Adipocyte (in vitro differentiated cells): Measurements from ENCODE around the gene BPTF.
"Not testable (repeated sequence)": the region's sequence is repeated elsewhere in the genome, so short reads cannot be mapped to it uniquely, and the experiment has no call there.

Source experiments
- DNase-seq: peaks from one replicate; pipeline ENCODE4 v3.0.0-alpha.2; 2015; ENCODE audit warnings: low read depth
- H3K27me3 ChIP-seq: replicated peaks from 2 replicates; pipeline ENCODE4 v1.7.0; 2013; ENCODE audit warnings: mild to moderate bottlenecking, low read length, moderate library complexity; ENCODE audit not compliant: control insufficient read depth, insufficient read depth
- H3K36me3 ChIP-seq: 2 replicates; pipeline ENCODE4 v1.7.0; 2013; ENCODE audit warnings: low read length, mild to moderate bottlenecking, moderate library complexity; ENCODE audit not compliant: control insufficient read depth, insufficient read depth, severe bottlenecking
- H3K4me1 ChIP-seq: 2 replicates; pipeline ENCODE4 v1.7.0; 2013; ENCODE audit warnings: mild to moderate bottlenecking, low read length, moderate library complexity; ENCODE audit not compliant: control insufficient read depth, insufficient read depth
- H3K4me3 ChIP-seq: 2 replicates; pipeline ENCODE4 v1.7.0; 2013; ENCODE audit warnings: mild to moderate bottlenecking, low read length, moderate library complexity
- H3K9ac ChIP-seq: 2 replicates; pipeline ENCODE4 v1.7.0; 2013; ENCODE audit warnings: mild to moderate bottlenecking, low read length, moderate library complexity
- H3K9me3 ChIP-seq: 2 replicates; pipeline ENCODE4 v1.7.0; 2013; ENCODE audit warnings: mild to moderate bottlenecking, low read length, moderate library complexity; ENCODE audit not compliant: control insufficient read depth

BPTF gene

DNA sequence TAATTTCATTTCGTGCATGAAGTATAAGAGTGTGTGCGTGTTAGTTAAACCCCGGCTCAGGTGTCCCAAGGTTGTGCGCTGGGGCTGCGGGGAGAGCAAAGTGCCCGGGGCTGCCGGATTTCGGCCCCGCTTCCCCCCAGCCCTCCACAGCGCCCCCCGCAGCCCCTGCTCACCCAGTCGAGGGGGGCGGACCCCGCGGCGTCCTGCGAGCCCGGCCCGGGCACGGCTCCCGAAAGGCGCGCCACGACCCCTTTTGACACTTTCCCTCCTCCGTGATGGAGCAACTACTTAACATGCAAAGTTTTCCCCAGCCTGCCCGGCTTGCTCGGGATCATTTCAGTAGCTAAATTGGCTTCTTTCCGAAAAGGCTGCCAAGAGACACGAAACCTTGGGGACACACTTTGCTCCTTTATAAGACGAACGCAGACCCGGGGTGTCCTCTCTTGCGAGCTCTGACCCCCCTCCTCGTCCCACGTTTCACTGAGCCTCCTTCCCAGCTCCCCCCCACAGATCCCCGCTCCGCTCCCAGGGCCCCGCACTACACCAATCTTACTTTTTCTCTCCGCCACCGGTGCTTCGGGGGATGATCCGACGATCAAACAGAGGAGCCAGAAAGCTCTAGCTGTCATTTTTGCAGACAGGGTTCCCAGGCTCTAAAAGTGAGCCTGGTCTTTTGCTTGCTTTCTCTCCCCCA lies 170.4 kb downstream of the BPTF start:
- Histone ChIP-seq H3K36me3 (no peaks in the 10 kb centered on the region), H3K4me3 (peak overlapping the region; percentile 87), H3K9ac (peak overlapping the region; percentile 67), H3K9me3 (no peaks in the 10 kb centered on the region), H3K4me1 (peaks cover 24% of the 10 kb centered on the region), H3K27me3 (no peaks in the 10 kb centered on the region)
- DNase-seq: peak; percentile 62

DNA sequence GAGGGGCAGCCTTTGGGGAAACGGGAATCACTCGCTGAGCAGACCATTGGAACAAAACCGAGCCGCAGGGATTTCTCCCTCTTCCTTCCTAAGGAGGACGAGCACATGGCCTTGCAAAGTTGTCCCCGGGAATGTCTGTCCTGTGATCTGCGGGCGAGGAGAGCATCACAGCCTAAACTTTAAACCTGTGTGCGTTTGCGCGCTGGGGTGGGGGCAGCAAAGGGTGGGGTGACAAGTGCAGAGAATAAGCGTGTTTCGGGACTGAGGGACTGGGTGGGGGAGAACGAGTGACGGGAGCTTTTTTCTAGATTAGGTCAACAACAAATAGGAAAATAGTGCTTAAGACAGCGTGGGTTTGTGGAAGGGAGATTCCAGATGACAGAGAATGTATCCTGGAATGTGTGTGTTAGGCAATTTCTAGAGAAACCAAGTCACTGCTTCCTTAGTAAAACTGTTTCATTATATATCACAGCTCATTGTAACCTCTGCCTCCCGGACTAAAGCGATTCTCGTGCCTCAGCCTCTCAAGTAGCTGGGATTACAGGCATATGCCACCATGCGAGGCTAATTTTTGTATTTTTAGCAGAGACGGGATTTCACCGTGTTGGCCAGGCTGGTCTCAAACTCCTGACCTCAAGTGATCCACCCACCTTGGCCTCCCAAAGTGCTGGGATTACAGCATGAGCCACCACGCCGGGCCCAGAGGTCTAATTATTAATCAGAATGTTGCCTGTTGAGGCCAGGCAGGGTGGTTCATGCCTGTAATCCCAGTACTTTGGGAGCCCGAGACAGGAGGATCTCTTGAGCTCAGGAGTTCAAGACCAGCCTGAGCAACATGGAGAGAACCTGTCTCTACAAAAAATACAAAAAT lies 171.2 kb downstream of the BPTF start, which contains the start of gene C17orf58:
Gene C17orf58 (minus strand): TSS at position 169 of the 871 bp plus-strand sequence. CDS start 271 bp downstream, outside the sequence.
- peak within 1 kb of the TSS; percentile 67 for H3K9ac ChIP-seq
- peaks cover 24% of the 10 kb centered on the region for H3K4me1 ChIP-seq
- H3K36me3 ChIP-seq, H3K9me3 ChIP-seq, H3K27me3 ChIP-seq: not testable (repeated sequence)
- DNase-seq: peak; percentile 62
- peak within 1 kb of the TSS; percentile 87 for H3K4me3 ChIP-seq

DNA sequence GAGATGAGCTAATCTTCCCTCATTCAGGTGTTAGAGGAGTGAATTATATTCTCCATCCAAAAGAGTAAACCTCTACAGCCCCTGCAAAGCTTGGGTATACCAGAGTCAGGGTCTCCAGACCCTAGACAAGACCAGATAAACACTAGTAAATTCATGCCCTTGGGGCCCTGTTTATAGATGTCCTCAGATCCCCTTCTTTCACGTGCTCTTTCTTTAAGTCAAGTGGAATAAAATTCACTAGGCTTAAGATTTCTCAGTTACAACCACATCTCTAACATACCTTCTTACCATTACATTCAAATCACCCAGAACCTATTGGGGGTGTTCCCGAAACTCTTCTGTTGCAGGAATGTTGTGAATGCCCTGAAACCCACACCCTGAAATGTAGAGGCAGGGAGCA lies 173.2 kb downstream of the BPTF start:
- Histone ChIP-seq H3K9me3 (no peaks in the 10 kb centered on the region), H3K27me3 (no peaks in the 10 kb centered on the region), H3K36me3 (no peaks in the 10 kb centered on the region), H3K9ac (no peak overlapping the region), H3K4me1 (peaks cover 21% of the 10 kb centered on the region), H3K4me3 (no peak overlapping the region)
- DNase-seq: peak; percentile 47

DNA sequence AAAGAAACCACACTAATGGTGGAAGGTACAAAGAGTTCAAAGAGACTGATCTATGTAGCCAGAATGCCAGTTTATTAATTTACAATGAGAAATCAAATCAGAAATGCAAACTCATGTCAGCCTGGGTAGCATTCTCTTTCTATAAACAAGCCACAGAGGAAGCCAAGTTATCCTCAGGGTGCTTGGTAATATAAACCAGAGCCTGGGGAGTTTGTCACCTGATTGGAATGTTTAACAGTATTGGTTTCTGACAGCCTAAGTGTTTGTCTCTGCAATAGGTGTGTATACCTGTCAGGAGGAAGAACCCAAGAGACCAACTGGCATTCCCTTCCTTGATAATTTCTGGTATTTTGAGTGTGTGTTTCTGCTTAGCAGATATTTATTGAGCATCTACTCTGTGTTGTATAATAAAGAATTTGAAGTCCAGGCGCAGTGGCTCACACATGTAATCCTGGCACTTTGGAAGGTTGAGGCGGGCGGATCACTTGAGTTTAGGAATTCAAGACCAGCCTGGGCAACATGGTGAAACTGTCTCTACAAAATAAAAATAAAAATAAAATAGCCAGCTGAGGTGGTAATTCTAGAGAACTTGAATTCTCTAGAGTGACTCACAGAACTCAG lies 174.1 kb downstream of the BPTF start:
- Histone ChIP-seq H3K9me3 (no peaks in the 10 kb centered on the region), H3K36me3 (no peaks in the 10 kb centered on the region), H3K4me3 (no peak overlapping the region), H3K9ac (no peak overlapping the region), H3K4me1 (peaks cover 16% of the 10 kb centered on the region), H3K27me3 (no peaks in the 10 kb centered on the region)
- peak; percentile 35 for DNase-seq

DNA sequence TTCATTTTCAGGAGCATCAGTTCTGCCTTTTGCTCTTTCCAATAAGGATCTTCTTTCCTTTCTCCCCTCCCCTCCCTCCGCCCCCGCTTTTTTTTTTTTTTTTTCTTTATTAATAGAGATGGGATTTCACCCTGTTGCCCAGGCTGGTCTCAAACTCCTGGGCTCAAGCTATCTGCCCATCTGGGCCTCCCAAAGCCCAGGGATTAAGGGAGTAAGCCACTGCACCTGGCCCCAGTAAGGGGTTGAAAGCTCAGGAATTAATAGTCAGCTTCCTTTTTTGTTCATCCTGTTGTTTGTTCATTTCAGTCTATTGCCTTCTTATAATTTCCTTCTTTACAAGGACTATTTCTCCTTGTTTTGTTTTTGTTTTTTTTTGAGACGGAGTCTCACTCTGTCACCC lies 178.9 kb downstream of the BPTF start:
- Histone ChIP-seq H3K36me3 (no peaks in the 10 kb centered on the region), H3K9ac (no peak overlapping the region), H3K4me3 (no peak overlapping the region), H3K9me3 (no peaks in the 10 kb centered on the region), H3K27me3 (no peaks in the 10 kb centered on the region), H3K4me1 (peaks cover 3% of the 10 kb centered on the region)
- no peak for DNase-seq

DNA sequence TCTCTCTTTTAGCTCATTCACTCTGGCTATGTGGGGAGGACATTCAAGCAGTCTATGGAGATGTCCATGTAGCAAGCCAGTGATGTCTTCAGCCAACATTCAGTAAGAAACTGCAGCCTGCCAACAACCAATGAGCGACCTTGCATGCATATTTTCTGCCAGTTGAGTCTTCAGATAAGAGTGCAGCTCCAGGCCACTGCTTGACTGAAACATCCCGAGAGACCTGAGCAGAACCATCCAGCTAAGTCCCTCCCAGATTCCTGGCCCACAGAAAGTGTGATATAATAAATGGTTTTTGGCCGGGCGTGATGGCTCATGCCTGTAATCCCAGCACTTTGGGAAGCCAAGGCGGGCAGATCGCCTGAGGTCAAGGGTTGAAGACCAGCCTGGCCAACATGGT lies 181.5 kb downstream of the BPTF start:
- Histone ChIP-seq H3K9me3 (no peaks in the 10 kb centered on the region), H3K4me1 (peaks cover 3% of the 10 kb centered on the region), H3K4me3 (no peak overlapping the region), H3K9ac (no peak overlapping the region), H3K27me3 (no peaks in the 10 kb centered on the region), H3K36me3 (no peaks in the 10 kb centered on the region)
- no peak for DNase-seq

DNA sequence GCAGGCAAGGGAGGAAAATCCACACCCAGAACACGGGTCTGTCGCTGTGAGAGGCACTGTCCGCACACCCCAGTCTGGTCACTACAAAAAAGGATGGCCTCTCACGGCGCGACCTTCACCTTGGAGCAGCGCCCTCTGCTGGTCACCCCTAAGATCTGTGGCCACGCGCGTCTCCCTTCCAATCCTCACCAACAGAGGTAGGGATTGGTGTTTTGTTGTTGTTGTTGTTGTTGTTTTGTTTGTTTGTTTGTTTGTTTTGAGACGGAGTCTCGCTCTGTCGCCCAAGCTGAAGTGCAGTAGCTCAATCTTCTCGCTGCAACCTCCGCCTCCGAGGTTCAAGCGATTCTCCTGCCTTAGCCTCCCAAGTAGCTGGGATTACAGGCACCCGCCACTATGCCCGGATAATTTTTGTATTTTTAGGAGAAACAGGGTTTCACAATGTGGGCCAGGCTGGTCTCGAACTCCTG lies 185.9 kb downstream of the BPTF start:
- no peak overlapping the region for H3K4me3 ChIP-seq
- no peak overlapping the region for H3K9ac ChIP-seq
- DNase-seq: peak; percentile 48

DNA sequence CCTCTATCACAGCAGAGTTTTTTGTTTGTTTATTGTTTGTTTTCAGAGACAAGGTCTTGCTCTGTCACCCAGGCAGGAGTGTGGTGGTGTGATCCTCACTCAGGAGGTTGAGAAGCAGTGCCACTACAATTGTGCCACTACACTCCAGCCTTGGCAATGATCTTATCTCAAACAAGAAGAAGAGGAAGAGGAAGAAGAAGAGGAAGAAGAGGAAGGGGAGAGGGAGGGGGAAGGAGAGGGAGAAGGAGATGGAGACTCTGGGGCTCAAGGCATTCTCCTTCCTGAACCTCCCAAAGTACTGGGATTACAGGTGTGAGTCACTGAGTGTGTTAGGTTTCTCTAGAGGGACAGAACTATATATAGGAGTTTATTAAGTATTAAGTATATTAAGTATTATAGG lies 188.1 kb downstream of the BPTF start:
- no peaks in the 10 kb centered on the region for H3K9me3 ChIP-seq
- no peaks in the 10 kb centered on the region for H3K36me3 ChIP-seq
- no peak overlapping the region for H3K4me3 ChIP-seq
- no peak for DNase-seq
- peaks cover 10% of the 10 kb centered on the region for H3K4me1 ChIP-seq
- no peak overlapping the region for H3K9ac ChIP-seq
- no peaks in the 10 kb centered on the region for H3K27me3 ChIP-seq

More for the DNA sequence above, 185.9 kb downstream of the BPTF start:
- Histone ChIP-seq H3K4me1 (peaks cover 6% of the 10 kb centered on the region), H3K27me3 (no peaks in the 10 kb centered on the region), H3K9me3 (no peaks in the 10 kb centered on the region), H3K36me3 (no peaks in the 10 kb centered on the region)

DNA sequence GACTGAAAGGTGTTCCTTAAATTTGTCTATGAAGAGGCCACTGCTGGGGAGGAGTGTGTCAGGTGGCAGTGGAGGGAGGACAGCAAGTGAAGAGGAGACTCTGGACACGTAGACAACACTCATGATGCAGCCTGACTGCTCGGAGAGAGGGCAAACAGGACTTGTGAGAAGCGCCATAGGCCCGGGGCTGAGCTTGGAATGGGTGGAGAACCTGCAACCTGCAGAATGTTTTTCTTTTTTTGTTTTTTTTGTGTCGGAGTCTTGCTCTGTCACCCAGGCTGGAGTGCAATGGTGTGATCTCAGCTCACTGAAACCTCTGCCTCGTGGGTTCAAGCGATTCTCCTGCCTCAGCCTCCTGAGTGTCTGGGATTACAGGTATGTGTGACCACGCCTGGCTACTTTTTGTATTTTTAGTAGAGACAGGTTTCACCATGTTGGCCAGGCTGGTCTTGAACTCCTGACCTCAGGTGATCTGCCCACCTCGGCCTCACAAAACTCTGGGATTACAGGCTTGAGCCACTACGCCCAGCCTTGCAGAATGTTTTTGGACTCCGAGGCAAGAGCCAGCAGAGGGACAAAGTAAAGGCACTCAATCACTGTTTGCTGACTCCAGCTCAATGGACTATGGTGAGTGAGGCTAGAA lies 189.9 kb downstream of the BPTF start:
- Histone ChIP-seq H3K9ac (no peak overlapping the region), H3K36me3 (no peaks in the 10 kb centered on the region), H3K27me3 (no peaks in the 10 kb centered on the region), H3K4me1 (peaks cover 14% of the 10 kb centered on the region), H3K9me3 (no peaks in the 10 kb centered on the region), H3K4me3 (no peak overlapping the region)
- DNase-seq: no peak

DNA sequence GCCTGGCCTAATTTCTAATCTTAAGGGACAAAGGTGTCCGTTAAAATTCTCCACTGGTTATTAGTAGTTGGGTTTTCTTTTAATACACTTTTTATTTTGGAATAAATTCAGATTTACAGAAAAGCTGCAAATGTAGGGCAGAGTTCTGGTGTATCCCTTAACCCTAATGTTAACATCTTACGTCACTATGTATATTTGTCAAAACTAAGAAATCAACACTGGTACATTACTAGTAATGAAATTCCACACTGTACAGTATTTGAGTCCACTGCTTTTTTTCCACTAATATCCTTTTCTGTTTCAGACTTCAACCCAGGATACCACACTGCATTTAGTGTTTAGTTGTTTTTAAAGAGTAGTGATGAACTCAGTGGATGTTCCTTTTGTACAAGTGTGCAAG lies 191.5 kb downstream of the BPTF start:
- Histone ChIP-seq H3K27me3 (no peaks in the 10 kb centered on the region), H3K4me3 (no peak overlapping the region), H3K4me1 (peaks cover 18% of the 10 kb centered on the region), H3K36me3 (no peaks in the 10 kb centered on the region), H3K9me3 (no peaks in the 10 kb centered on the region), H3K9ac (no peak overlapping the region)
- DNase-seq: no peak

DNA sequence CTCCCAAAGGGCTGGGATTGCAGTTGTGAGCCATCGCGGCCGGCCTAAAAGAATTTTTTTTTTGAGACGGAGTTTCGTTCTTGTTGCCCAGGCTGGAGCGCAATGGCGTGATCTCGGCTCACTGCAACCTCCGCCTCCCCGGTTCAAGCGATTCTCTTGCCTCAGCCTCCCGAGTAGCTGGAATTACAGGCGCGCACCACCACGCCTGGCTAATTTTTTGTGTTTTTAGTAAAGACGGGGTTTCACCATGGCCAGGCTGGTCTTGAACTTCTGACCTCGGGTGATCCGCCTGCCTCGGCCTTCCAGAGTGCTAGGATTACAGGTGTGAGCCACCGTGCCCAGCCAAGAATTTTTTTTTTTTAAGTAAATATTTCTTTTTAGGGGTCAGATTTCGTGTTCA lies 193.2 kb downstream of the BPTF start:
- not testable (repeated sequence) for H3K36me3 ChIP-seq, H3K27me3 ChIP-seq, DNase-seq, H3K9me3 ChIP-seq, H3K9ac ChIP-seq, H3K4me3 ChIP-seq
- H3K4me1 ChIP-seq: peaks cover 18% of the 10 kb centered on the region
